ENCODE measurements around the gene PVR.

Gene PVR, protein sequence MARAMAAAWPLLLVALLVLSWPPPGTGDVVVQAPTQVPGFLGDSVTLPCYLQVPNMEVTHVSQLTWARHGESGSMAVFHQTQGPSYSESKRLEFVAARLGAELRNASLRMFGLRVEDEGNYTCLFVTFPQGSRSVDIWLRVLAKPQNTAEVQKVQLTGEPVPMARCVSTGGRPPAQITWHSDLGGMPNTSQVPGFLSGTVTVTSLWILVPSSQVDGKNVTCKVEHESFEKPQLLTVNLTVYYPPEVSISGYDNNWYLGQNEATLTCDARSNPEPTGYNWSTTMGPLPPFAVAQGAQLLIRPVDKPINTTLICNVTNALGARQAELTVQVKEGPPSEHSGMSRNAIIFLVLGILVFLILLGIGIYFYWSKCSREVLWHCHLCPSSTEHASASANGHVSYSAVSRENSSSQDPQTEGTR

GRCh38 chr19:44643605-44644401 is at the start of gene PVR:
Gene PVR, plus strand, starts transcription at chr19:44643910. Its CDS starts 187 bp downstream, at chr19:44644097.
- DNase-seq (ENCODE audit: extremely low read depth, low read depth) = no peak
- TF ChIP-seq, protein P1, sequence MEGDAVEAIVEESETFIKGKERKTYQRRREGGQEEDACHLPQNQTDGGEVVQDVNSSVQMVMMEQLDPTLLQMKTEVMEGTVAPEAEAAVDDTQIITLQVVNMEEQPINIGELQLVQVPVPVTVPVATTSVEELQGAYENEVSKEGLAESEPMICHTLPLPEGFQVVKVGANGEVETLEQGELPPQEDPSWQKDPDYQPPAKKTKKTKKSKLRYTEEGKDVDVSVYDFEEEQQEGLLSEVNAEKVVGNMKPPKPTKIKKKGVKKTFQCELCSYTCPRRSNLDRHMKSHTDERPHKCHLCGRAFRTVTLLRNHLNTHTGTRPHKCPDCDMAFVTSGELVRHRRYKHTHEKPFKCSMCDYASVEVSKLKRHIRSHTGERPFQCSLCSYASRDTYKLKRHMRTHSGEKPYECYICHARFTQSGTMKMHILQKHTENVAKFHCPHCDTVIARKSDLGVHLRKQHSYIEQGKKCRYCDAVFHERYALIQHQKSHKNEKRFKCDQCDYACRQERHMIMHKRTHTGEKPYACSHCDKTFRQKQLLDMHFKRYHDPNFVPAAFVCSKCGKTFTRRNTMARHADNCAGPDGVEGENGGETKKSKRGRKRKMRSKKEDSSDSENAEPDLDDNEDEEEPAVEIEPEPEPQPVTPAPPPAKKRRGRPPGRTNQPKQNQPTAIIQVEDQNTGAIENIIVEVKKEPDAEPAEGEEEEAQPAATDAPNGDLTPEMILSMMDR (IDR thresholded peaks at IDR 0.05; ENCODE audit: low read depth, low read length) = no peak; the same call in 1 of the 2 replicates

DNA sequence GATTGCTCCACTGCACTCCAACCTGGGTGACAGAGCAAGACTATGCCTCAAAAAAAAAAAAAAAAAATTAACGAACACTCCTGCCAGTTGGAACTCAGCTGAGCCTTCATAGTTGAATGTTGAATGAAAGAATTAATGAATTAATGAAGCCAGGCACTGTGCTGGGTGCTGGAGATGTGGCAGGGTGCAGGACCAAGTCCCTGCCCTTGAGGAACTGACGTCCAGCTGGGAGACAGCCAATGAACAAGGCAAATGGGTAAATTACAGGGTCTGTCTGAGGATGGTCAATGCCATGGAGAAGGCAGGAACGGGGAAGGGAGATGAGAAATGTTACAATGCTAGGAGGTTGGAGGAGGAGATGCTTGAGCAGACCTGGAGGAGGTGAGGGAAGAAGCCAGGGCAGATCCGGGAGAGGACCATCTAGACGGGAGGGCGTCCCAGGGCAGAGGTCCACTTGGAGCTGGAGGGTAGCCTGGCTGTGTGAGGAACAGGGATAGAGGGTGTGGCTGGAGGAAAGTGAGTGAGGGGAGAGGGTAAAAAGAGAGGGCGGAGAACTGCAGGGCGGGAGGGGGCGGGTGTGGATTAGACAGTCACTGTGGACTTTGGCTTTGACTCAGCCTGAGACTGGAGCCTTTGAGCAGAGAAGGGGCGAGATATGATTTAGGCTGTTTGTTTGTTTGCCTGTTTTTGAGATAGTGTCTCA is 47.1 kb upstream of the PVR start:
- no peak for DNase-seq (ENCODE audit: extremely low read depth, low read depth)
- TF ChIP-seq, protein P1 (IDR thresholded peaks at IDR 0.05; ENCODE audit: low read depth, low read length) = no peak

GRCh38 chr19:44597131-44597491 is 46.6 kb upstream of the PVR start:
- TF ChIP-seq, protein P1 (IDR thresholded peaks at IDR 0.05; ENCODE audit: low read depth, low read length) = no peak
- no peak for DNase-seq (ENCODE audit: extremely low read depth, low read depth)

GRCh38 chr19:44598355-44598754 is 45.4 kb upstream of the PVR start:
- TF ChIP-seq, protein P1 (IDR thresholded peaks at IDR 0.05; ENCODE audit: low read depth, low read length) = no peak
- no peak for DNase-seq (ENCODE audit: extremely low read depth, low read depth)

DNA sequence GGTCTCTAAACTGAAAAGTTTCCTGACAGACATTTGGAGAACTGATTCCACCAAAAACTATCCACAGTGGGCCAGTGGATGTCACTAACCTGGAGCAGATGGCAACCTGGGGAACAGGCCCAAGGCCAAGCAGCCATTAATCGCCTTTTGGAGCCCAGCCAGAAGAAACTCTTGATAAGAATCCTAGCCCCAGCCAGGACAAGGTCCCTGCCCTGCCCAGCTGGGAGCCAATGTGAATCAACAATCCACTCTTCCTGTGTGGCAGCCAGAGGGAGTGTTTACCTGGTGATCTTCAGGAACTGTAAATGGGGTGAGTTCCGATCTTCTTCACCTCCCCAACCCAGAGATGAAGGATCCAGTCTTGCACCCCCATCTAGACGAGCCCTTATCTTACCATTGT is 44.8 kb upstream of the PVR start:
- TF ChIP-seq, protein P1 (IDR thresholded peaks at IDR 0.05; ENCODE audit: low read depth, low read length) = no peak
- no peak for DNase-seq (ENCODE audit: extremely low read depth, low read depth)

DNA sequence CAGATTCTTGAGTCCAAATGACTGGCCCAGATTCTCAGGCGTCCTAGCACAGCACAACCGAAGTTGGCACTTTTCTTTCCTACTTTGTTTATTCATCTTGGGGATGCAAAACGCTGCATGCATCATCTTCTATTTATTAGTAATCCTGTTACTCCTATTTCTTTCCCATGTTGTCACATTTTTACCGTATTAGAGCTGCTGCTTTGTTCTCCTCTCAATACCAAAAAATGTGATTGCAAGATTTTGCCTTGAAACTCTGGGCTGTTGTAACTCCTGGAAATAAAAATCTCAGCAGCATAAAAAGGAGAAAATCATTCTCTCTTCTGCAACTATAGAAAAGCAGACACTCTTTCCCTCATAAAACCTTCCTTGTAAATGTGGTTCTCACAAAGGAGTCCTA is 43.2 kb upstream of the PVR start:
- DNase-seq (ENCODE audit: extremely low read depth, low read depth) = no peak
- TF ChIP-seq, protein P1 (IDR thresholded peaks at IDR 0.05; ENCODE audit: low read depth, low read length) = no peak
